CD4-positive, alpha-beta T cell (primary cell): ENCODE measurements around the gene HMHB1. TPM values are rescaled to one million over a fixed set of nuclear protein-coding genes. Genes with fewer than 3 reads are reported as not detected.

Experiments used
- ATAC-seq: fragments of 200-7000 bp; cut with Tn5 transposase; one replicate; pipeline ENCODE4 v1.10.0; 2022; ENCODE audit warnings: mild to moderate bottlenecking; ENCODE audit not compliant: poor library complexity
- CTCF ChIA-PET: fragments of 350-600 bp; sonication (Branson Sonifier 250); formaldehyde crosslinking; loops from one replicate; lab custom pipeline; 2021; ENCODE audit warnings: antibody characterized with exemption, inconsistent platforms; lab: Charles Lee
- POLR2A ChIA-PET: fragments of 350-600 bp; sonication (Branson Sonifier 250); formaldehyde crosslinking; loops from one replicate; lab custom pipeline; 2021; ENCODE audit warnings: antibody characterized with exemption, inconsistent platforms; lab: Charles Lee
- DNase-seq, 14 experiments: peaks; one replicate each; pipeline ENCODE4 v3.0.0-alpha.2; 2013 to 2020; ENCODE audit warnings: mixed read lengths in 2 of 14
- H3K27ac ChIP-seq, 2 donors: one replicate each; pipeline versions ENCODE4 v1.5.1 to v1.7.0; 2013; ENCODE audit warnings: low read length in 2 of 2, low read depth in 1 of 2, mild to moderate bottlenecking in 1 of 2
- H3K27me3 ChIP-seq, 2 experiments: 1 replicate in 1 of 2; 2 replicates in 1 of 2; pipeline versions ENCODE4 v1.6.1 to v1.7.0; 2013; ENCODE audit warnings: low read length in 2 of 2, control low read depth in 1 of 2, mild to moderate bottlenecking in 1 of 2, moderate library complexity in 1 of 2; ENCODE audit not compliant: insufficient read depth in 2 of 2, control insufficient read depth in 1 of 2
- H3K36me3 ChIP-seq: one replicate; pipeline ENCODE4 v1.6.1; 2013; ENCODE audit warnings: low read length, control low read depth; ENCODE audit not compliant: insufficient read depth
- H3K4me1 ChIP-seq: one replicate; pipeline ENCODE4 v1.6.1; 2013; ENCODE audit warnings: low read length, control low read depth; ENCODE audit not compliant: insufficient read depth
- H3K4me3 ChIP-seq: one replicate; pipeline ENCODE4 v1.5.1; 2013; ENCODE audit warnings: mild to moderate bottlenecking, low read length, moderate library complexity
- H3K9me3 ChIP-seq, 2 experiments: 1 replicate in 1 of 2; 2 replicates in 1 of 2; pipeline versions ENCODE4 v1.6.1 to v1.7.0; 2013; ENCODE audit warnings: low read length in 2 of 2, mild to moderate bottlenecking in 2 of 2, control low read depth in 1 of 2, moderate library complexity in 1 of 2; ENCODE audit not compliant: control insufficient read depth in 1 of 2, insufficient read depth in 1 of 2
- H3K27ac Mint-ChIP-seq: one replicate; pipeline ENCODE4 v1.8.0; 2020; ENCODE audit warnings: mixed read lengths
- H3K27me3 Mint-ChIP-seq: one replicate; pipeline ENCODE4 v1.8.0; 2021; ENCODE audit warnings: mixed read lengths
- H3K36me3 Mint-ChIP-seq: one replicate; pipeline ENCODE4 v1.8.0; 2021; ENCODE audit warnings: low read depth, mixed read lengths
- H3K4me1 Mint-ChIP-seq: one replicate; pipeline ENCODE4 v1.8.0; 2021; ENCODE audit warnings: low read depth, mixed read lengths
- H3K4me3 Mint-ChIP-seq: one replicate; pipeline ENCODE4 v1.8.0; 2020; ENCODE audit warnings: mild to moderate bottlenecking, mixed read lengths
- H3K9me3 Mint-ChIP-seq: one replicate; pipeline ENCODE4 v1.8.0; 2020; ENCODE audit warnings: mixed read lengths
- intact Hi-C, 2 experiments: fragments of 100-400 bp; cut with DNase I in 1 of 2; cut with micrococcal nuclease in 1 of 2; formaldehyde crosslinking; loops; one replicate each; pipeline versions ENCODE4 v1.15.1 to v1.9.0; 2023 to 2025; cut with DNase I, micrococcal nuclease
- total RNA-seq, 174 experiments: library from RNA in 2 of 174; stranded (reverse) in 2 of 174; gene quantifications; one replicate each; pipeline ENCODE4 v1.2.3 and lab custom pipeline; 2021 to 2026
- TF ChIP-seq, protein P1 (sequence below): fragments of 200-600 bp; IDR thresholded peaks from one replicate; pipeline ENCODE4 v1.8.0; 2022; ENCODE audit warnings: antibody characterized with exemption, mild to moderate bottlenecking

Gene HMHB1
- total RNA-seq, 2 experiments from 2014 or later = not detected

DNA sequence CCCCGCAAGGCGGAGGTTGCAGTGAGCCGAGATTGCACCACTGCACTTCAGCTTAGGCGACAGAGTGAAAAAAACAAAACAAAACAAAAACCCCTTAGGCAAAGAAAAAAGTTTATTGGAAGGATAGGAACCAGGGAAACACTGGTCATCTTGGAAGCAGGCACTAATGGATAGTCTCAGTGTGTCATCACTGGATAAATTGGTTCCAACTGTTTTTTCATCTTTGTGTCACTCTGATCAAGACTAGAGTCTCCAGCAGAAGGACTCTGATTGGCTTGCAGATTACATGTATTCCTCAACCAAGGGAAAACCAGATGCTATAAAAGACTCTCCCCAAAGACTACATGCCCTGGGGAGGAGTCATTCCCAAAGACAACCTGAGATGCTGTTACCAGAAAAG is 35.0 kb upstream of the HMHB1 start:
- H3K4me1 Mint-ChIP-seq = no peaks in the 10 kb centered on the region
- no peak overlapping the region for H3K27ac ChIP-seq
- H3K36me3 Mint-ChIP-seq = no peaks in the 10 kb centered on the region

DNA sequence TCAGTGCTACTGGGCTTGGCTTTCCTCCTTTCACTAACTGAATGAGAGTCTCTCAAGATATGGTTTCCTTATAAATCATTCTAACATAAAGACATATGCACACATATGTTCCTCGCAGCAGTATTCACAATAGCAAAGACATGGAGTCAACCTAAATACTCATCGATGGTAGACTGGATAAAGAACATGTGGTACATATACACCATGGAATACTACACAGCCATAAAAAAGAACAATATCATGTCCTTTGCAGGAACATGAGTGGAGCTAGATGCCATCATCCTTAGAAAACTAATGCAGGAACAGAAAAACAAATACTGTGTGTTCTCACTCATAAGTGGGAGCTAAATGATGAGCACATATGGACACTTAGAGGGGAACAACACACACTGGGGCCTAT is 32.5 kb upstream of the HMHB1 start:
- H3K27me3 ChIP-seq = no peaks in the 10 kb centered on the region
- H3K36me3 ChIP-seq = no peaks in the 10 kb centered on the region
- Mint-ChIP-seq H3K9me3 (peaks cover 6% of the 10 kb centered on the region), H3K36me3 (no peaks in the 10 kb centered on the region), H3K4me1 (no peaks in the 10 kb centered on the region), H3K4me3 (no peak overlapping the region), H3K27ac (no peak overlapping the region), H3K27me3 (no peaks in the 10 kb centered on the region)
- no peaks in the 10 kb centered on the region for H3K9me3 ChIP-seq
- POLR2A ChIA-PET = interaction anchor here (0.6 kb wide), 1 partner anchor 1333 kb away, joined by 3 read pairs; no protein-coding TSS in a partner anchor
- CTCF ChIA-PET = no interaction called here
- intact Hi-C loops = no loop called here
- H3K27ac ChIP-seq = no peak overlapping the region
- H3K4me1 ChIP-seq = no peaks in the 10 kb centered on the region
- no peak for ATAC-seq
- no peak overlapping the region for H3K4me3 ChIP-seq
- no peak for DNase-seq
- TF ChIP-seq, protein P1, sequence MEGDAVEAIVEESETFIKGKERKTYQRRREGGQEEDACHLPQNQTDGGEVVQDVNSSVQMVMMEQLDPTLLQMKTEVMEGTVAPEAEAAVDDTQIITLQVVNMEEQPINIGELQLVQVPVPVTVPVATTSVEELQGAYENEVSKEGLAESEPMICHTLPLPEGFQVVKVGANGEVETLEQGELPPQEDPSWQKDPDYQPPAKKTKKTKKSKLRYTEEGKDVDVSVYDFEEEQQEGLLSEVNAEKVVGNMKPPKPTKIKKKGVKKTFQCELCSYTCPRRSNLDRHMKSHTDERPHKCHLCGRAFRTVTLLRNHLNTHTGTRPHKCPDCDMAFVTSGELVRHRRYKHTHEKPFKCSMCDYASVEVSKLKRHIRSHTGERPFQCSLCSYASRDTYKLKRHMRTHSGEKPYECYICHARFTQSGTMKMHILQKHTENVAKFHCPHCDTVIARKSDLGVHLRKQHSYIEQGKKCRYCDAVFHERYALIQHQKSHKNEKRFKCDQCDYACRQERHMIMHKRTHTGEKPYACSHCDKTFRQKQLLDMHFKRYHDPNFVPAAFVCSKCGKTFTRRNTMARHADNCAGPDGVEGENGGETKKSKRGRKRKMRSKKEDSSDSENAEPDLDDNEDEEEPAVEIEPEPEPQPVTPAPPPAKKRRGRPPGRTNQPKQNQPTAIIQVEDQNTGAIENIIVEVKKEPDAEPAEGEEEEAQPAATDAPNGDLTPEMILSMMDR = no peak

More for the DNA sequence above, 35.0 kb upstream of the HMHB1 start:
- H3K9me3 Mint-ChIP-seq = peaks cover 3% of the 10 kb centered on the region
- no peak overlapping the region for H3K4me3 ChIP-seq
- H3K4me1 ChIP-seq = no peaks in the 10 kb centered on the region
- ATAC-seq (no peak), DNase-seq (no peak)
- H3K4me3 Mint-ChIP-seq = no peak overlapping the region
- ChIA-PET POLR2A (no interaction called here), CTCF (no interaction called here)
- TF ChIP-seq, protein P1 = no peak
- H3K36me3 ChIP-seq = no peaks in the 10 kb centered on the region
- no peaks in the 10 kb centered on the region for H3K27me3 ChIP-seq
- H3K27me3 Mint-ChIP-seq = no peaks in the 10 kb centered on the region
- no peak overlapping the region for H3K27ac Mint-ChIP-seq
- intact Hi-C loops = no loop called here
- H3K9me3 ChIP-seq = no peaks in the 10 kb centered on the region

DNA sequence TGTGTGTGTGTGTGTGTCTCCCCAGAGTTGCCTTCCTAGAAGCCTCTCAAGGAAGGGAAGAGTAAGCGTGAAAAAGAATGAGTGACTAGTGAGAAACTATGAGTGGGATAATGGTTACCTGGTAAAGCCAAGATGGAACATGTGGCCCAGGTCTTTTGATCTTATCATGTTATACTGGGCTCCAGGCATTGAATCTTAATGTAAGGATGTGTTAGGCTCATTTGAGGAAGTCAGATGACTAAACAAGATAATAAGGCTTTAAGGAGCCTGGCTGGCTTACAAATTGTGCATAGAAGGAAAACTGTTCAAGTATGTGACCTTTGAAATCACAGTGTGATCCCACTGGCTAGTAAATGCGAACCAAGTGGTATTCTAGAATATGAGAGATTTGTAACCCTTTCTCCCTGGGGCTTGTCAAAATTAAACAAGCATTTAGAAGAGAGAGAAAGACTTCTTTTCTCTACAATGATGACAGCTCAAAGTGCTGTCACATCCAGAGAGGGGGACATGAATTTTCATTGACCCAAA is 29.9 kb upstream of the HMHB1 start:
- CTCF ChIA-PET = no interaction called here
- Mint-ChIP-seq H3K4me1 (no peaks in the 10 kb centered on the region), H3K27ac (no peak overlapping the region), H3K4me3 (no peak overlapping the region), H3K27me3 (no peaks in the 10 kb centered on the region), H3K36me3 (no peaks in the 10 kb centered on the region), H3K9me3 (peaks cover 7% of the 10 kb centered on the region)
- Histone ChIP-seq H3K36me3 (no peaks in the 10 kb centered on the region), H3K27ac (no peak overlapping the region), H3K9me3 (no peaks in the 10 kb centered on the region), H3K4me3 (no peak overlapping the region), H3K27me3 (no peaks in the 10 kb centered on the region), H3K4me1 (no peaks in the 10 kb centered on the region)
- intact Hi-C loops = no loop called here
- no peak for DNase-seq
- no peak for ATAC-seq
- POLR2A ChIA-PET = no interaction called here
- TF ChIP-seq, protein P1 = no peak
